Activated naive CD4-positive, alpha-beta T cell treated with anti-CD3 and anti-CD28 coated beads, Interleukin-2, amount 50 U/mL, for 24 hours (primary cell): ENCODE measurements around the gene GOT1.
A peak's percentile ranks its signal among the peaks of the same experiment; 100 is the strongest.

Source experiments
- H3K27ac Mint-ChIP-seq: one replicate; pipeline ENCODE4 v1.8.0; 2021; ENCODE audit warnings: mild to moderate bottlenecking, mixed read lengths
- H3K27me3 Mint-ChIP-seq: one replicate; pipeline ENCODE4 v1.8.0; 2021; ENCODE audit warnings: mixed read lengths
- H3K36me3 Mint-ChIP-seq: one replicate; pipeline ENCODE4 v1.8.0; 2021; ENCODE audit warnings: mixed read lengths
- H3K4me1 Mint-ChIP-seq: one replicate; pipeline ENCODE4 v1.8.0; 2021; ENCODE audit warnings: mixed read lengths
- H3K4me3 Mint-ChIP-seq: one replicate; pipeline ENCODE4 v1.8.0; 2021; ENCODE audit warnings: mild to moderate bottlenecking, mixed read lengths
- H3K9me3 Mint-ChIP-seq: one replicate; pipeline ENCODE4 v1.8.0; 2021; ENCODE audit warnings: mixed read lengths

The GOT1 gene

GRCh38 chr10:99444383-99445045 is 14.1 kb upstream of the GOT1 start:
- Mint-ChIP-seq H3K9me3 (no peaks in the 10 kb centered on the region), H3K36me3 (no peaks in the 10 kb centered on the region), H3K4me3 (no peak overlapping the region), H3K27me3 (peaks cover 4% of the 10 kb centered on the region), H3K4me1 (no peaks in the 10 kb centered on the region), H3K27ac (no peak overlapping the region)

GRCh38 chr10:99443500-99443899 is 13.1 kb upstream of the GOT1 start:
- H3K36me3 Mint-ChIP-seq: no peaks in the 10 kb centered on the region
- H3K4me1 Mint-ChIP-seq: no peaks in the 10 kb centered on the region
- peaks cover 2% of the 10 kb centered on the region for H3K27me3 Mint-ChIP-seq
- no peak overlapping the region for H3K27ac Mint-ChIP-seq
- H3K9me3 Mint-ChIP-seq: no peaks in the 10 kb centered on the region
- H3K4me3 Mint-ChIP-seq: no peak overlapping the region

GRCh38 chr10:99442394-99442793 is 12.0 kb upstream of the GOT1 start:
- Mint-ChIP-seq H3K27me3 (peaks cover under 1% of the 10 kb centered on the region), H3K4me3 (no peak overlapping the region), H3K27ac (no peak overlapping the region), H3K4me1 (no peaks in the 10 kb centered on the region), H3K36me3 (no peaks in the 10 kb centered on the region), H3K9me3 (no peaks in the 10 kb centered on the region)

GRCh38 chr10:99438890-99439289 is 8.5 kb upstream of the GOT1 start:
- H3K36me3 Mint-ChIP-seq: no peaks in the 10 kb centered on the region

GRCh38 chr10:99435986-99436638 is 5.7 kb upstream of the GOT1 start:
- Mint-ChIP-seq H3K4me1 (peaks cover 22% of the 10 kb centered on the region), H3K36me3 (no peaks in the 10 kb centered on the region), H3K4me3 (no peak overlapping the region), H3K9me3 (no peaks in the 10 kb centered on the region), H3K27me3 (no peaks in the 10 kb centered on the region), H3K27ac (no peak overlapping the region)

More at GRCh38 chr10:99438890-99439289, 8.5 kb upstream of the GOT1 start:
- no peak overlapping the region for H3K27ac Mint-ChIP-seq
- H3K4me3 Mint-ChIP-seq: no peak overlapping the region
- no peaks in the 10 kb centered on the region for H3K9me3 Mint-ChIP-seq
- H3K4me1 Mint-ChIP-seq: peaks cover 7% of the 10 kb centered on the region
- no peaks in the 10 kb centered on the region for H3K27me3 Mint-ChIP-seq

- H3K9me3 Mint-ChIP-seq: no peaks in the 10 kb centered on the region
- H3K4me1 Mint-ChIP-seq: peaks cover 37% of the 10 kb centered on the region
- H3K27ac Mint-ChIP-seq: no peak overlapping the region
- H3K27me3 Mint-ChIP-seq: no peaks in the 10 kb centered on the region
- H3K4me3 Mint-ChIP-seq: no peak overlapping the region
- no peaks in the 10 kb centered on the region for H3K36me3 Mint-ChIP-seq
Observed at GRCh38 chr10:99433378-99434020, 3.1 kb upstream of the GOT1 start.

GRCh38 chr10:99432881-99433280 is 2.5 kb upstream of the GOT1 start:
- Mint-ChIP-seq H3K4me1 (peaks cover 38% of the 10 kb centered on the region), H3K9me3 (no peaks in the 10 kb centered on the region), H3K27me3 (no peaks in the 10 kb centered on the region), H3K36me3 (no peaks in the 10 kb centered on the region), H3K27ac (no peak overlapping the region), H3K4me3 (no peak overlapping the region)

GRCh38 chr10:99432047-99432446 is 1.6 kb upstream of the GOT1 start:
- Mint-ChIP-seq H3K4me1 (peaks cover 41% of the 10 kb centered on the region), H3K4me3 (peak overlapping the region; percentile 97), H3K27me3 (no peaks in the 10 kb centered on the region), H3K9me3 (no peaks in the 10 kb centered on the region), H3K27ac (peak overlapping the region; percentile 44), H3K36me3 (no peaks in the 10 kb centered on the region)

GRCh38 chr10:99431190-99431760 is 851 bp upstream of the GOT1 start:
- Mint-ChIP-seq H3K4me3 (peak overlapping the region; percentile 97), H3K36me3 (no peaks in the 10 kb centered on the region), H3K27ac (peak overlapping the region; percentile 90), H3K27me3 (no peaks in the 10 kb centered on the region), H3K9me3 (no peaks in the 10 kb centered on the region), H3K4me1 (peaks cover 45% of the 10 kb centered on the region)

GRCh38 chr10:99430116-99430450 is 341 bp downstream of the GOT1 start:
- H3K27ac Mint-ChIP-seq: peak overlapping the region; percentile 90
- H3K9me3 Mint-ChIP-seq: no peaks in the 10 kb centered on the region
- peaks cover 42% of the 10 kb centered on the region for H3K4me1 Mint-ChIP-seq
- H3K36me3 Mint-ChIP-seq: peaks cover 4% of the 10 kb centered on the region
- no peaks in the 10 kb centered on the region for H3K27me3 Mint-ChIP-seq
- H3K4me3 Mint-ChIP-seq: peak overlapping the region; percentile 97

- no peaks in the 10 kb centered on the region for H3K27me3 Mint-ChIP-seq
- H3K9me3 Mint-ChIP-seq: no peaks in the 10 kb centered on the region
- H3K4me1 Mint-ChIP-seq: peaks cover 41% of the 10 kb centered on the region
- H3K4me3 Mint-ChIP-seq: peak overlapping the region; percentile 97
- peaks cover 7% of the 10 kb centered on the region for H3K36me3 Mint-ChIP-seq
- H3K27ac Mint-ChIP-seq: peak overlapping the region; percentile 90
Observed at GRCh38 chr10:99429517-99430095, 818 bp downstream of the GOT1 start.

- H3K27ac Mint-ChIP-seq: no peak overlapping the region
- peaks cover 38% of the 10 kb centered on the region for H3K4me1 Mint-ChIP-seq
- peak overlapping the region; percentile 7 for H3K4me3 Mint-ChIP-seq
- no peaks in the 10 kb centered on the region for H3K9me3 Mint-ChIP-seq
- H3K27me3 Mint-ChIP-seq: no peaks in the 10 kb centered on the region
- peaks cover 9% of the 10 kb centered on the region for H3K36me3 Mint-ChIP-seq
Observed at GRCh38 chr10:99427566-99428190, 2.7 kb downstream of the GOT1 start.

- H3K36me3 Mint-ChIP-seq: peaks cover 13% of the 10 kb centered on the region
- no peak overlapping the region for H3K27ac Mint-ChIP-seq
- H3K4me3 Mint-ChIP-seq: no peak overlapping the region
- H3K4me1 Mint-ChIP-seq: peaks cover 33% of the 10 kb centered on the region
- H3K9me3 Mint-ChIP-seq: no peaks in the 10 kb centered on the region
- no peaks in the 10 kb centered on the region for H3K27me3 Mint-ChIP-seq
Observed at GRCh38 chr10:99426689-99427088, 3.7 kb downstream of the GOT1 start.

- H3K36me3 Mint-ChIP-seq: peaks cover 18% of the 10 kb centered on the region
- H3K27ac Mint-ChIP-seq: no peak overlapping the region
- no peaks in the 10 kb centered on the region for H3K9me3 Mint-ChIP-seq
- peaks cover 27% of the 10 kb centered on the region for H3K4me1 Mint-ChIP-seq
- no peak overlapping the region for H3K4me3 Mint-ChIP-seq
- H3K27me3 Mint-ChIP-seq: no peaks in the 10 kb centered on the region
Observed at GRCh38 chr10:99425204-99425603, 5.2 kb downstream of the GOT1 start.

- no peak overlapping the region for H3K27ac Mint-ChIP-seq
- H3K36me3 Mint-ChIP-seq: peaks cover 21% of the 10 kb centered on the region
- H3K27me3 Mint-ChIP-seq: no peaks in the 10 kb centered on the region
- peaks cover 23% of the 10 kb centered on the region for H3K4me1 Mint-ChIP-seq
- no peaks in the 10 kb centered on the region for H3K9me3 Mint-ChIP-seq
- no peak overlapping the region for H3K4me3 Mint-ChIP-seq
Observed at GRCh38 chr10:99424656-99425055, 5.8 kb downstream of the GOT1 start.
